ENCODE measurements around the gene CNTLN.

CNTLN gene

GRCh38 chr9:17531642-17532254 lies 396.9 kb downstream of the CNTLN start:
- H3K27me3 ChIP-seq (ENCODE audit: insufficient read depth, low read length): peaks cover 31% of the 10 kb centered on the region
- H3K4me1 ChIP-seq (ENCODE audit: control insufficient read depth, insufficient read depth, low read length, unreplicated experiment): no peaks in the 10 kb centered on the region
- H3K4me3 ChIP-seq (ENCODE audit: low read depth, low read length): peak overlapping the region; percentile 52
- H3K36me3 ChIP-seq (ENCODE audit: insufficient read depth, low read length): no peaks in the 10 kb centered on the region
- peak overlapping the region; percentile 76 for H2AFZ ChIP-seq (ENCODE audit: low read length, unreplicated experiment)
- no peaks in the 10 kb centered on the region for H3K79me2 ChIP-seq (ENCODE audit: control insufficient read depth, insufficient read depth, low read length, unreplicated experiment)
- no peak overlapping the region for H3K27ac ChIP-seq (ENCODE audit: low read depth, low read length)

GRCh38 chr9:17532461-17532860 lies 397.6 kb downstream of the CNTLN start:
- Histone ChIP-seq H3K79me2 (ENCODE audit: control insufficient read depth, insufficient read depth, low read length, unreplicated experiment) (no peaks in the 10 kb centered on the region), H3K36me3 (ENCODE audit: insufficient read depth, low read length) (no peaks in the 10 kb centered on the region), H3K4me1 (ENCODE audit: control insufficient read depth, insufficient read depth, low read length, unreplicated experiment) (no peaks in the 10 kb centered on the region), H3K27ac (ENCODE audit: low read depth, low read length) (no peak overlapping the region), H3K4me3 (ENCODE audit: low read depth, low read length) (no peak overlapping the region), H2AFZ (ENCODE audit: low read length, unreplicated experiment) (no peak overlapping the region), H3K27me3 (ENCODE audit: insufficient read depth, low read length) (peaks cover 37% of the 10 kb centered on the region)

GRCh38 chr9:17535176-17535575 lies 400.3 kb downstream of the CNTLN start:
- Histone ChIP-seq H3K79me2 (ENCODE audit: control insufficient read depth, insufficient read depth, low read length, unreplicated experiment) (no peaks in the 10 kb centered on the region), H2AFZ (ENCODE audit: low read length, unreplicated experiment) (no peak overlapping the region), H3K36me3 (ENCODE audit: insufficient read depth, low read length) (no peaks in the 10 kb centered on the region), H3K27me3 (ENCODE audit: insufficient read depth, low read length) (peaks cover 48% of the 10 kb centered on the region), H3K4me1 (ENCODE audit: control insufficient read depth, insufficient read depth, low read length, unreplicated experiment) (no peaks in the 10 kb centered on the region), H3K4me3 (ENCODE audit: low read depth, low read length) (no peak overlapping the region), H3K27ac (ENCODE audit: low read depth, low read length) (no peak overlapping the region)

GRCh38 chr9:17536027-17536426 lies 401.2 kb downstream of the CNTLN start:
- Histone ChIP-seq H3K79me2 (ENCODE audit: control insufficient read depth, insufficient read depth, low read length, unreplicated experiment) (no peaks in the 10 kb centered on the region), H3K36me3 (ENCODE audit: insufficient read depth, low read length) (no peaks in the 10 kb centered on the region), H3K27ac (ENCODE audit: low read depth, low read length) (no peak overlapping the region), H3K4me3 (ENCODE audit: low read depth, low read length) (no peak overlapping the region), H2AFZ (ENCODE audit: low read length, unreplicated experiment) (no peak overlapping the region), H3K4me1 (ENCODE audit: control insufficient read depth, insufficient read depth, low read length, unreplicated experiment) (no peaks in the 10 kb centered on the region), H3K27me3 (ENCODE audit: insufficient read depth, low read length) (peaks cover 48% of the 10 kb centered on the region)

- Histone ChIP-seq H3K27me3 (ENCODE audit: insufficient read depth, low read length) (no peaks in the 10 kb centered on the region), H3K79me2 (ENCODE audit: control insufficient read depth, insufficient read depth, low read length, unreplicated experiment) (no peaks in the 10 kb centered on the region), H2AFZ (ENCODE audit: low read length, unreplicated experiment) (no peak overlapping the region)
Measured at GRCh38 chr9:17551023-17551422, 416.2 kb downstream of the CNTLN start.

More at GRCh38 chr9:17551023-17551422, 416.2 kb downstream of the CNTLN start:
- Histone ChIP-seq H3K4me3 (ENCODE audit: low read depth, low read length) (no peak overlapping the region), H3K4me1 (ENCODE audit: control insufficient read depth, insufficient read depth, low read length, unreplicated experiment) (no peaks in the 10 kb centered on the region), H3K27ac (ENCODE audit: low read depth, low read length) (no peak overlapping the region), H3K36me3 (ENCODE audit: insufficient read depth, low read length) (no peaks in the 10 kb centered on the region)

Measured in ACC112 (cell line).